ENCODE data around the gene PIK3CA.

DNA sequence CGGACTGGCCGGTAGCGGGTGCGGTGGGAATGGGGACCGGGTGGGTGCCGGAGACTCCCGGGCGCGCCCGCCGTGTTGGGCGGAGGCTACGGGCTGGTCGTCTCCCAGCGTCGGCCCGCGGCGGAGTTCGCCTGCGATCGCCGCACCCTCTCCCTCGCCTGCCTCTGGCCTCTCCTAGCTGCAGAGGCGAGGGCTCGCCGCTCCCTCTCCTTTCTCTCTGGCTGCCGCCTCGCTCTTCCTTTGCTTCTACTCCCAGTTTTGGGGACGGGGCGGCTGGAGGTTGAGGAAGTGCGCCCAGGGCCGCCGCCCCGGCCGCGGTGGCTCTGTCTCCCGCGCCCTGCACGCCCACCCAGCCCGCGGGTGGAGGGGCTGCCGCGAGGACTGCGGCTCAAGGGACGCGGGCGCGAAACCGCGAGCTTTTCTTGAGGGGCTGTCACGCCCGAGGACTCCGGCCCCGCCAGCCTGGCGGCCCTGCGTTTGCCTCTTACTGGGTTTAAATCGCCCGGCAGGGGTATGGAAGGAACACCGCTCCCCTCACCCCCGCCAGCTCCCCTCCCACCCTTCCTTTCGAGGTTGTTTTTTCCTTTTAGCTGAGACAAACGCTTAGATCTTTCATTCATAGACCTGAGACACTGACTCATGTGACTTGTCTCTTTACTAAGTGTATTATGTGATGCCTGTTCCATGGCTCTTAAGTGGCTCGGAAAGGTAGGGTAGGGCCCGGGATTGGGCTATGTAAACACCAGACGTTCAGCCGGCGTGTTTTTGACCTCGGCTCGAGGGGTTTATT is 654 bp downstream of the PIK3CA start:
- TF ChIP-seq CTCF (IDR thresholded peaks at IDR 0.05) = no peak
- TF ChIP-seq ZFX (IDR thresholded peaks at IDR 0.05; ENCODE audit: borderline replicate concordance) = no peak

All from 22Rv1 (cell line).